K562 (cell line): ENCODE data around the gene PPIA. TPM values are rescaled to one million over a fixed set of nuclear protein-coding genes. Genes with fewer than 3 reads are reported as not detected.
A peak's percentile ranks its signal among the peaks of the same experiment; 100 is the strongest.

Experiments
- ESRRA ChIP-seq: fragments of 450-650 bp; IDR thresholded peaks from 2 replicates; pipeline ENCODE4 v1.6.1; 2014; ENCODE audit warnings: low read depth, mild to moderate bottlenecking, moderate library complexity, borderline replicate concordance
- HDAC1 ChIP-seq, 2 experiments: fragments of 450-650 bp; IDR thresholded peaks; 2 replicates each; pipeline ENCODE4 v1.6.1; 2016 to 2017; ENCODE audit warnings: inconsistent platforms in 1 of 2, mild to moderate bottlenecking in 1 of 2, moderate library complexity in 1 of 2
- HNRNPUL1 ChIP-seq: fragments of 200-400 bp; formaldehyde crosslinking; IDR thresholded peaks from 2 replicates; pipeline ENCODE4 v1.6.1; 2017; ENCODE audit warnings: low read length
- KAT2B ChIP-seq: IDR thresholded peaks from one replicate; pipeline ENCODE4 v1.6.1; 2012; ENCODE audit warnings: low read depth, mild to moderate bottlenecking, control low read depth, inconsistent platforms, low read length, moderate library complexity
- KDM1A ChIP-seq, 2 experiments: fragments of 450-650 bp; IDR thresholded peaks; 2 replicates each; pipeline ENCODE4 v1.6.1; 2016; ENCODE audit warnings: mild to moderate bottlenecking in 2 of 2
- MED1 ChIP-seq: sonication (generic); formaldehyde crosslinking; IDR thresholded peaks from 2 replicates; pipeline ENCODE4 v1.8.1; 2023; ENCODE audit warnings: missing genetic modification reagents, borderline replicate concordance
- PHF21A ChIP-seq: fragments of 450-650 bp; IDR thresholded peaks from 2 replicates; pipeline ENCODE4 v1.6.1; 2017; ENCODE audit warnings: low read depth, borderline replicate concordance
- TAF9B ChIP-seq: fragments of 450-650 bp; IDR thresholded peaks from 2 replicates; pipeline ENCODE4 v1.6.1; 2018; ENCODE audit warnings: mild to moderate bottlenecking; ENCODE audit not compliant: partially characterized antibody
- TCF3 ChIP-seq: sonication (generic); formaldehyde crosslinking; IDR thresholded peaks from 2 replicates; pipeline ENCODE4 v1.4.0; 2020; ENCODE audit warnings: mild to moderate bottlenecking, missing genetic modification reagents
- TEAD1 ChIP-seq, 2 experiments: fragments of 450-650 bp in 1 of 2; sonication (generic) in 1 of 2; formaldehyde crosslinking; IDR thresholded peaks; 2 replicates each; pipeline versions ENCODE4 v1.4.0 to v1.8.0; 2020 to 2022; ENCODE audit warnings: mild to moderate bottlenecking in 2 of 2, missing genetic modification reagents in 1 of 2
- ZNF695 ChIP-seq: fragments of 450-650 bp; formaldehyde crosslinking; IDR thresholded peaks from 2 replicates; pipeline ENCODE4 v1.4.0; 2020; ENCODE audit warnings: mild to moderate bottlenecking, moderate library complexity
- polyA plus RNA-seq, 8 experiments: library from polyadenylated mRNA; depleted of rRNA in 4 of 8; stranded (reverse) in 5 of 8; unstranded in 3 of 8; fragments of >200 nt; fragmentation: Nextera tagmentation in 2 of 8; fragmentation: Illumina TruSeq in 1 of 8; extraction: Ambion mirVana in 2 of 8; extraction: Trizol in 1 of 8; gene quantifications; 2 replicates each; pipeline versions ENCODE4 v1.2.1 to v1.2.3, GENCODE V29; 2011 to 2014; ENCODE audit warnings: inconsistent platforms in 1 of 8, missing spikeins in 1 of 8
- total RNA-seq, 7 experiments: library from RNA; depleted of rRNA in 6 of 7; stranded (reverse); fragments of >200 nt in 6 of 7; fragmentation: Illumina TruSeq in 2 of 7; extraction: Trizol in 2 of 7; gene quantifications; 2 replicates each; pipeline versions ENCODE4 v1.2.1 to v1.2.3, GENCODE V29; 2011 to 2021; ENCODE audit warnings: low replicate concordance in 1 of 7
- TF ChIP-seq, protein P1 (sequence below): fragments of 450-650 bp; IDR thresholded peaks from 2 replicates; pipeline ENCODE4 v1.6.1; 2014; ENCODE audit warnings: low read depth, mild to moderate bottlenecking, moderate library complexity, borderline replicate concordance
- TF ChIP-seq, protein P2 (sequence below): fragments of 250-450 bp; sonication (Bioruptor Pico); IDR thresholded peaks from 2 replicates; pipeline ENCODE4 v1.5.1; 2021; ENCODE audit warnings: mild to moderate bottlenecking
- TF ChIP-seq, protein P3 (sequence below): fragments of 250-450 bp; sonication (Bioruptor Pico); IDR thresholded peaks from 2 replicates; pipeline ENCODE4 v1.8.0; 2022; ENCODE audit warnings: inconsistent platforms, mild to moderate bottlenecking, moderate library complexity, borderline replicate concordance
- TF ChIP-seq, protein P4 (sequence below): sonication (generic); formaldehyde crosslinking; IDR thresholded peaks from 2 replicates; pipeline ENCODE4 v1.8.0; 2022; ENCODE audit warnings: mild to moderate bottlenecking, missing genetic modification reagents
- TF ChIP-seq, protein P5 (sequence below): sonication (generic); formaldehyde crosslinking; IDR thresholded peaks from 2 replicates; pipeline ENCODE4 v1.8.0; 2022; ENCODE audit warnings: mild to moderate bottlenecking, missing genetic modification reagents
- TF ChIP-seq, protein P6 (sequence below): IDR thresholded peaks from 2 replicates; pipeline ENCODE4 v1.6.1; 2011; ENCODE audit not compliant: insufficient read length; ENCODE audit errors: extremely low read depth

PPIA gene
- total and polyA plus RNA-seq, 9 of the 15 experiments (the other 6 are each of a cell fraction or from before 2014, with no cell fraction given) = 2,583 to 7,504 (median 3,973) TPM

DNA sequence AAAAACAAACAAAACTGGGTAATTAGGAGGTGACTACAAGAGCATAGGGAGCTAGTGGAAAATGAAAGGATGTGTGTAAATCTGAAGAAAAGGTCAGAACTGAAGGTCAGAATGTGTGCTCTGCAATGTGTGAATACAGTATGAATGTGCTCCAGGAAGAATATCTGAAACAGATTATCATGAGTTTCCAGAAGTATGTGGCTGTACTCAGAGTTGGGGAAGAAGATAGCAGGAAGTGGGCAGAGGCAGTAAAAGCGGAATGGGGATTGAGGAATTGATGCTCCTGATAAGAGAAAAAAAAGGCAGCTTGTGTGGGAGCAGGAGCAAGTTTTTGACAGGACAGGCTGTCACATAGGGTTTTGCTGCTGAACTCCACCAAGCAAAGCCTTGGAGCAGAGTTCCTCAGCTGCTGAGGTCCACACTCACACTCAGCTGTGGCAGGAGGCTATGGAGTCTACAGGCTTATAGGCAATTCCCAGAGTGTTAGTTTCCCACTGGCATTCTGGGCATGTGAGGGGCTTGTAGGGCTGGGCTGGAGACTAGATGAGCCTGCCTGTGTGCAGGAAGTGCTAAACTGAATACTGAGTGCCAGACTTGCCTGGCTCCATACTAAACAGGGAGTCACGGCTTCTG, 28.5 kb downstream of the PPIA start (continued):
- no peak for TF ChIP-seq MED1 (CRISPR knock-in tag)
- TF ChIP-seq KAT2B = no peak
- peak in 1 of 2 experiments; percentile 40; a peak in 1 of 4 replicates for TF ChIP-seq TEAD1 (CRISPR knock-in tag; IDR thresholded peaks at IDR 0.05)
- no peak for TF ChIP-seq PHF21A
- TF ChIP-seq HNRNPUL1 = no peak
- TF ChIP-seq, protein P1, sequence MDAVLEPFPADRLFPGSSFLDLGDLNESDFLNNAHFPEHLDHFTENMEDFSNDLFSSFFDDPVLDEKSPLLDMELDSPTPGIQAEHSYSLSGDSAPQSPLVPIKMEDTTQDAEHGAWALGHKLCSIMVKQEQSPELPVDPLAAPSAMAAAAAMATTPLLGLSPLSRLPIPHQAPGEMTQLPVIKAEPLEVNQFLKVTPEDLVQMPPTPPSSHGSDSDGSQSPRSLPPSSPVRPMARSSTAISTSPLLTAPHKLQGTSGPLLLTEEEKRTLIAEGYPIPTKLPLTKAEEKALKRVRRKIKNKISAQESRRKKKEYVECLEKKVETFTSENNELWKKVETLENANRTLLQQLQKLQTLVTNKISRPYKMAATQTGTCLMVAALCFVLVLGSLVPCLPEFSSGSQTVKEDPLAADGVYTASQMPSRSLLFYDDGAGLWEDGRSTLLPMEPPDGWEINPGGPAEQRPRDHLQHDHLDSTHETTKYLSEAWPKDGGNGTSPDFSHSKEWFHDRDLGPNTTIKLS = no peak
- no peak for TF ChIP-seq ZNF695 (CRISPR knock-in tag)
- peak; percentile 53 for TF ChIP-seq TCF3 (CRISPR knock-in tag)
- TF ChIP-seq ESRRA = peak; percentile 90
- TF ChIP-seq TAF9B = no peak
- TF ChIP-seq HDAC1 (IDR thresholded peaks at IDR 0.05) = no peak
- peak; percentile 54 to 65; a peak in 2 of 4 replicates for TF ChIP-seq KDM1A (IDR thresholded peaks at IDR 0.05)
- TF ChIP-seq, protein P2, sequence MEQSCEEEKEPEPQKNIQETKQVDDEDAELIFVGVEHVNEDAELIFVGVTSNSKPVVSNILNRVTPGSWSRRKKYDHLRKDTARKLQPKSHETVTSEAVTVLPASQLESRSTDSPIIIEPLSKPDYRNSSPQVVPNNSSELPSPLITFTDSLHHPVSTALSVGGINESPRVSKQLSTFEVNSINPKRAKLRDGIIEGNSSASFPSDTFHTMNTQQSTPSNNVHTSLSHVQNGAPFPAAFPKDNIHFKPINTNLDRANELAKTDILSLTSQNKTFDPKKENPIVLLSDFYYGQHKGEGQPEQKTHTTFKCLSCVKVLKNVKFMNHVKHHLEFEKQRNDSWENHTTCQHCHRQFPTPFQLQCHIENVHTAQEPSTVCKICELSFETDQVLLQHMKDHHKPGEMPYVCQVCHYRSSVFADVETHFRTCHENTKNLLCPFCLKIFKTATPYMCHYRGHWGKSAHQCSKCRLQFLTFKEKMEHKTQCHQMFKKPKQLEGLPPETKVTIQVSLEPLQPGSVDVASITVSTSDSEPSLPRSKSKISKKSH (CRISPR knock-in tag) = no peak
- TF ChIP-seq, protein P3, sequence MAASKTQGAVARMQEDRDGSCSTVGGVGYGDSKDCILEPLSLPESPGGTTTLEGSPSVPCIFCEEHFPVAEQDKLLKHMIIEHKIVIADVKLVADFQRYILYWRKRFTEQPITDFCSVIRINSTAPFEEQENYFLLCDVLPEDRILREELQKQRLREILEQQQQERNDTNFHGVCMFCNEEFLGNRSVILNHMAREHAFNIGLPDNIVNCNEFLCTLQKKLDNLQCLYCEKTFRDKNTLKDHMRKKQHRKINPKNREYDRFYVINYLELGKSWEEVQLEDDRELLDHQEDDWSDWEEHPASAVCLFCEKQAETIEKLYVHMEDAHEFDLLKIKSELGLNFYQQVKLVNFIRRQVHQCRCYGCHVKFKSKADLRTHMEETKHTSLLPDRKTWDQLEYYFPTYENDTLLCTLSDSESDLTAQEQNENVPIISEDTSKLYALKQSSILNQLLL (CRISPR knock-in tag) = no peak
- TF ChIP-seq, protein P4, sequence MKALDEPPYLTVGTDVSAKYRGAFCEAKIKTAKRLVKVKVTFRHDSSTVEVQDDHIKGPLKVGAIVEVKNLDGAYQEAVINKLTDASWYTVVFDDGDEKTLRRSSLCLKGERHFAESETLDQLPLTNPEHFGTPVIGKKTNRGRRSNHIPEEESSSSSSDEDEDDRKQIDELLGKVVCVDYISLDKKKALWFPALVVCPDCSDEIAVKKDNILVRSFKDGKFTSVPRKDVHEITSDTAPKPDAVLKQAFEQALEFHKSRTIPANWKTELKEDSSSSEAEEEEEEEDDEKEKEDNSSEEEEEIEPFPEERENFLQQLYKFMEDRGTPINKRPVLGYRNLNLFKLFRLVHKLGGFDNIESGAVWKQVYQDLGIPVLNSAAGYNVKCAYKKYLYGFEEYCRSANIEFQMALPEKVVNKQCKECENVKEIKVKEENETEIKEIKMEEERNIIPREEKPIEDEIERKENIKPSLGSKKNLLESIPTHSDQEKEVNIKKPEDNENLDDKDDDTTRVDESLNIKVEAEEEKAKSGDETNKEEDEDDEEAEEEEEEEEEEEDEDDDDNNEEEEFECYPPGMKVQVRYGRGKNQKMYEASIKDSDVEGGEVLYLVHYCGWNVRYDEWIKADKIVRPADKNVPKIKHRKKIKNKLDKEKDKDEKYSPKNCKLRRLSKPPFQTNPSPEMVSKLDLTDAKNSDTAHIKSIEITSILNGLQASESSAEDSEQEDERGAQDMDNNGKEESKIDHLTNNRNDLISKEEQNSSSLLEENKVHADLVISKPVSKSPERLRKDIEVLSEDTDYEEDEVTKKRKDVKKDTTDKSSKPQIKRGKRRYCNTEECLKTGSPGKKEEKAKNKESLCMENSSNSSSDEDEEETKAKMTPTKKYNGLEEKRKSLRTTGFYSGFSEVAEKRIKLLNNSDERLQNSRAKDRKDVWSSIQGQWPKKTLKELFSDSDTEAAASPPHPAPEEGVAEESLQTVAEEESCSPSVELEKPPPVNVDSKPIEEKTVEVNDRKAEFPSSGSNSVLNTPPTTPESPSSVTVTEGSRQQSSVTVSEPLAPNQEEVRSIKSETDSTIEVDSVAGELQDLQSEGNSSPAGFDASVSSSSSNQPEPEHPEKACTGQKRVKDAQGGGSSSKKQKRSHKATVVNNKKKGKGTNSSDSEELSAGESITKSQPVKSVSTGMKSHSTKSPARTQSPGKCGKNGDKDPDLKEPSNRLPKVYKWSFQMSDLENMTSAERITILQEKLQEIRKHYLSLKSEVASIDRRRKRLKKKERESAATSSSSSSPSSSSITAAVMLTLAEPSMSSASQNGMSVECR (CRISPR knock-in tag) = no peak
- TF ChIP-seq, protein P5, sequence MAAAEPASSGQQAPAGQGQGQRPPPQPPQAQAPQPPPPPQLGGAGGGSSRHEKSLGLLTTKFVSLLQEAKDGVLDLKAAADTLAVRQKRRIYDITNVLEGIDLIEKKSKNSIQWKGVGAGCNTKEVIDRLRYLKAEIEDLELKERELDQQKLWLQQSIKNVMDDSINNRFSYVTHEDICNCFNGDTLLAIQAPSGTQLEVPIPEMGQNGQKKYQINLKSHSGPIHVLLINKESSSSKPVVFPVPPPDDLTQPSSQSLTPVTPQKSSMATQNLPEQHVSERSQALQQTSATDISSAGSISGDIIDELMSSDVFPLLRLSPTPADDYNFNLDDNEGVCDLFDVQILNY (CRISPR knock-in tag) = no peak
- TF ChIP-seq, protein P6, sequence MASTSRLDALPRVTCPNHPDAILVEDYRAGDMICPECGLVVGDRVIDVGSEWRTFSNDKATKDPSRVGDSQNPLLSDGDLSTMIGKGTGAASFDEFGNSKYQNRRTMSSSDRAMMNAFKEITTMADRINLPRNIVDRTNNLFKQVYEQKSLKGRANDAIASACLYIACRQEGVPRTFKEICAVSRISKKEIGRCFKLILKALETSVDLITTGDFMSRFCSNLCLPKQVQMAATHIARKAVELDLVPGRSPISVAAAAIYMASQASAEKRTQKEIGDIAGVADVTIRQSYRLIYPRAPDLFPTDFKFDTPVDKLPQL = no peak
